ENCODE results near the gene HNRNPC.

DNA sequence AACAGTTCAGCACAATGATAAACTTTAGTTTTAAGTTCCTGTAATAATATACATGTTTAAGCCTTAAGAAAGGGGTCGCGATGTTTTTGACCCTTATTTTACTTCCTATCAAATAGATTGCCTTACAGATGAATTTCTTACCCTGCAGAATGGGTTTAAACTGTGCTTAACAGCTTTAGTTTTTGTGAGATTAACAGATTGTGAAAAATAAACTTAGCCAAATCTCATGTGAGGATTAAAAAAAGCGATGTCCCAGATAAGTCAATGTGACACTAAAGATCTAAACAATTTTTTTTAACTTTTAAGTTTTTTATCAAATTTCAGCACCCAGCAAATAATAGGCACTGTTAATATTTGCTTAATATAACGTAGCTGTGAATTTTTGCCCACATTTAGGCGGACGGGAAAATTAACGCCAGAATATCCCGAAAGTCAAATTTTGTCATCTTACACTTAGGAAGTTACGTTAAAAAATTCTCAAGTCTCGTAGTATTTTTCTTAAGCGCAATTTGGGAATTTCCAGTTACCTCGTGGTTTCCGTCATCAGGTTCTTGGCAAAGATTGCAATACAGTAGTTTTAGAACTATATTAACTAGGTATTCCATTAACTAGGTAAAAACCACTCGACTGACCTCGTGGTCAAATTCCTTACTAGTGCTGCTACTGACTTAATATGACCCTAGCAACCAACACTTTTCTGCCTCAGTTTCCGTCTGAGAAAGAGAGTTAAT lies 1.2 kb downstream of the HNRNPC start:
- TF ChIP-seq KDM1A (IDR thresholded peaks at IDR 0.05; ENCODE audit: borderline replicate concordance, low read length): no peak
- TF ChIP-seq, protein P1, sequence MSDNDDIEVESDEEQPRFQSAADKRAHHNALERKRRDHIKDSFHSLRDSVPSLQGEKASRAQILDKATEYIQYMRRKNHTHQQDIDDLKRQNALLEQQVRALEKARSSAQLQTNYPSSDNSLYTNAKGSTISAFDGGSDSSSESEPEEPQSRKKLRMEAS (IDR thresholded peaks at IDR 0.05): no peak
- no peak; a peak in 1 of 3 replicates for TF ChIP-seq POLR2A (IDR thresholded peaks at IDR 0.05; ENCODE audit: control extremely low read depth in 1 of 2, low read depth in 2 of 2, low read length in 2 of 2)
- TF ChIP-seq POLR2AphosphoS5 (IDR thresholded peaks at IDR 0.05; ENCODE audit: low read depth, low read length): no peak
- TF ChIP-seq, protein P2, sequence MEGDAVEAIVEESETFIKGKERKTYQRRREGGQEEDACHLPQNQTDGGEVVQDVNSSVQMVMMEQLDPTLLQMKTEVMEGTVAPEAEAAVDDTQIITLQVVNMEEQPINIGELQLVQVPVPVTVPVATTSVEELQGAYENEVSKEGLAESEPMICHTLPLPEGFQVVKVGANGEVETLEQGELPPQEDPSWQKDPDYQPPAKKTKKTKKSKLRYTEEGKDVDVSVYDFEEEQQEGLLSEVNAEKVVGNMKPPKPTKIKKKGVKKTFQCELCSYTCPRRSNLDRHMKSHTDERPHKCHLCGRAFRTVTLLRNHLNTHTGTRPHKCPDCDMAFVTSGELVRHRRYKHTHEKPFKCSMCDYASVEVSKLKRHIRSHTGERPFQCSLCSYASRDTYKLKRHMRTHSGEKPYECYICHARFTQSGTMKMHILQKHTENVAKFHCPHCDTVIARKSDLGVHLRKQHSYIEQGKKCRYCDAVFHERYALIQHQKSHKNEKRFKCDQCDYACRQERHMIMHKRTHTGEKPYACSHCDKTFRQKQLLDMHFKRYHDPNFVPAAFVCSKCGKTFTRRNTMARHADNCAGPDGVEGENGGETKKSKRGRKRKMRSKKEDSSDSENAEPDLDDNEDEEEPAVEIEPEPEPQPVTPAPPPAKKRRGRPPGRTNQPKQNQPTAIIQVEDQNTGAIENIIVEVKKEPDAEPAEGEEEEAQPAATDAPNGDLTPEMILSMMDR (IDR thresholded peaks at IDR 0.05; ENCODE audit: control extremely low read depth in 1 of 3, insufficient read depth in 1 of 3, low read depth in 1 of 3, low read length in 3 of 3): no peak
- no peak for TF ChIP-seq EP300 (IDR thresholded peaks at IDR 0.05; ENCODE audit: borderline replicate concordance in 1 of 2, low read depth in 2 of 2, low read length in 2 of 2)
- TF ChIP-seq CHD2 (IDR thresholded peaks at IDR 0.05; ENCODE audit: low read length): no peak
- no peak for TF ChIP-seq CEBPB (IDR thresholded peaks at IDR 0.05; ENCODE audit: low read depth, low read length)

All from H1 (cell line).